K562 (cell line): ENCODE results near the gene SAP25. TPM values are rescaled to one million over a fixed set of nuclear protein-coding genes. Genes with fewer than 3 reads are reported as not detected.

Experiments
- C11orf30 ChIP-seq: fragments of 450-650 bp; IDR thresholded peaks from 2 replicates; pipeline ENCODE4 v1.6.1; 2016; ENCODE audit warnings: low read depth, mild to moderate bottlenecking
- ETV1 ChIP-seq: fragments of 450-650 bp; conservative IDR thresholded peaks from 2 replicates; pipeline ENCODE4 v1.6.1; 2016; ENCODE audit warnings: missing genetic modification characterization, control low read depth, low read depth, missing compliant biosample characterization
- GATAD2B ChIP-seq: fragments of 450-650 bp; IDR thresholded peaks from 2 replicates; pipeline ENCODE4 v1.6.1; 2017; ENCODE audit warnings: mild to moderate bottlenecking, borderline replicate concordance
- HEY1 ChIP-seq: fragments of 250-450 bp; sonication (Bioruptor Pico); IDR thresholded peaks from 2 replicates; pipeline ENCODE4 v1.5.0; 2020; ENCODE audit warnings: mild to moderate bottlenecking, moderate library complexity, borderline replicate concordance
- KLF13 ChIP-seq: fragments of 450-650 bp; IDR thresholded peaks from 2 replicates; pipeline ENCODE4 v1.6.1; 2016; ENCODE audit warnings: missing genetic modification characterization, low read depth, mild to moderate bottlenecking, missing compliant biosample characterization, moderate library complexity, borderline replicate concordance
- LCOR ChIP-seq: sonication (generic); formaldehyde crosslinking; IDR thresholded peaks from 2 replicates; pipeline ENCODE4 v1.8.0; 2022; ENCODE audit warnings: mild to moderate bottlenecking, missing genetic modification reagents
- MAFF ChIP-seq: IDR thresholded peaks from 2 replicates; pipeline ENCODE4 v1.6.1; 2012; ENCODE audit warnings: low read length, improper control_type of control experiment
- MCM5 ChIP-seq: fragments of 450-650 bp; IDR thresholded peaks from 2 replicates; pipeline ENCODE4 v1.6.1; 2016; ENCODE audit warnings: low read depth
- MXD1 ChIP-seq: fragments of 250-450 bp; sonication (Bioruptor Pico); IDR thresholded peaks from 2 replicates; pipeline ENCODE4 v1.8.0; 2021; ENCODE audit warnings: borderline replicate concordance, mild to moderate bottlenecking, moderate library complexity; ENCODE audit not compliant: poor library complexity, severe bottlenecking
- NONO ChIP-seq, 2 experiments: fragments of 200-400 bp in 1 of 2; fragments of 450-650 bp in 1 of 2; formaldehyde crosslinking in 1 of 2; IDR thresholded peaks; 2 replicates each; pipeline ENCODE4 v1.6.1; 2017; ENCODE audit warnings: low read depth in 2 of 2, mild to moderate bottlenecking in 2 of 2, moderate library complexity in 2 of 2, low read length in 1 of 2
- PHF21A ChIP-seq: fragments of 450-650 bp; IDR thresholded peaks from 2 replicates; pipeline ENCODE4 v1.6.1; 2017; ENCODE audit warnings: low read depth, borderline replicate concordance
- ZBTB40 ChIP-seq, 2 experiments: fragments of 450-650 bp in 1 of 2; sonication (generic) in 1 of 2; formaldehyde crosslinking in 1 of 2; IDR thresholded peaks; 2 replicates each; pipeline versions ENCODE4 v1.7.1 to v1.9.0; 2016 to 2022; ENCODE audit warnings: inconsistent platforms in 1 of 2, mild to moderate bottlenecking in 1 of 2, missing genetic modification reagents in 1 of 2
- ZBTB7A ChIP-seq: IDR thresholded peaks from 2 replicates; pipeline ENCODE4 v1.6.1; 2011; ENCODE audit warnings: low read depth, mild to moderate bottlenecking, low read length, moderate library complexity, borderline replicate concordance; ENCODE audit not compliant: control insufficient read depth
- ZFP30 ChIP-seq: fragments of 250-450 bp; sonication (Bioruptor Pico); IDR thresholded peaks from 2 replicates; pipeline ENCODE4 v1.8.0; 2022; ENCODE audit warnings: moderate library complexity, mild to moderate bottlenecking, inconsistent platforms, borderline replicate concordance
- polyA plus RNA-seq, 8 experiments: library from polyadenylated mRNA; depleted of rRNA in 4 of 8; stranded (reverse) in 5 of 8; unstranded in 3 of 8; fragments of >200 nt; fragmentation: Nextera tagmentation in 2 of 8; fragmentation: Illumina TruSeq in 1 of 8; extraction: Ambion mirVana in 2 of 8; extraction: Trizol in 1 of 8; gene quantifications; 2 replicates each; pipeline versions ENCODE4 v1.2.1 to v1.2.3, GENCODE V29; 2011 to 2014; ENCODE audit warnings: inconsistent platforms in 1 of 8, missing spikeins in 1 of 8
- total RNA-seq, 7 experiments: library from RNA; depleted of rRNA in 6 of 7; stranded (reverse); fragments of >200 nt in 6 of 7; fragmentation: Illumina TruSeq in 2 of 7; extraction: Trizol in 2 of 7; gene quantifications; 2 replicates each; pipeline versions ENCODE4 v1.2.1 to v1.2.3, GENCODE V29; 2011 to 2021; ENCODE audit warnings: low replicate concordance in 1 of 7
- TF ChIP-seq, protein P1 (sequence below): fragments of 250-450 bp; sonication (Bioruptor Pico); IDR thresholded peaks from 2 replicates; pipeline ENCODE4 v1.8.0; 2021; ENCODE audit warnings: moderate library complexity, mild to moderate bottlenecking, inconsistent platforms

Gene SAP25
- total and polyA plus RNA-seq, 9 of the 15 experiments (the other 6 are each of a cell fraction or from before 2014, with no cell fraction given): 0.13 to 5.3 (median 0.78) TPM; not detected in 1

- TF ChIP-seq ZBTB40 (IDR thresholded peaks at IDR 0.05) (no peak), ZBTB40 (CRISPR knock-in tag; IDR thresholded peaks at IDR 0.05) (no peak), MCM5 (no peak), MXD1 (CRISPR knock-in tag) (no peak), MAFF (no peak), LCOR (no peak), C11orf30 (no peak), ETV1 (tag) (no peak), KLF13 (tag) (no peak), PHF21A (no peak), HEY1 (CRISPR knock-in tag) (no peak), ZBTB7A (peak; percentile 95), NONO (IDR thresholded peaks at IDR 0.05; ENCODE audit: low read depth in 2 of 2, low read length in 1 of 2) (no peak), GATAD2B (no peak), ZFP30 (CRISPR knock-in tag) (no peak)
- TF ChIP-seq, protein P1, sequence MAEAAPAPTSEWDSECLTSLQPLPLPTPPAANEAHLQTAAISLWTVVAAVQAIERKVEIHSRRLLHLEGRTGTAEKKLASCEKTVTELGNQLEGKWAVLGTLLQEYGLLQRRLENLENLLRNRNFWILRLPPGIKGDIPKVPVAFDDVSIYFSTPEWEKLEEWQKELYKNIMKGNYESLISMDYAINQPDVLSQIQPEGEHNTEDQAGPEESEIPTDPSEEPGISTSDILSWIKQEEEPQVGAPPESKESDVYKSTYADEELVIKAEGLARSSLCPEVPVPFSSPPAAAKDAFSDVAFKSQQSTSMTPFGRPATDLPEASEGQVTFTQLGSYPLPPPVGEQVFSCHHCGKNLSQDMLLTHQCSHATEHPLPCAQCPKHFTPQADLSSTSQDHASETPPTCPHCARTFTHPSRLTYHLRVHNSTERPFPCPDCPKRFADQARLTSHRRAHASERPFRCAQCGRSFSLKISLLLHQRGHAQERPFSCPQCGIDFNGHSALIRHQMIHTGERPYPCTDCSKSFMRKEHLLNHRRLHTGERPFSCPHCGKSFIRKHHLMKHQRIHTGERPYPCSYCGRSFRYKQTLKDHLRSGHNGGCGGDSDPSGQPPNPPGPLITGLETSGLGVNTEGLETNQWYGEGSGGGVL (CRISPR knock-in tag): no peak
Measured at GRCh38 chr7:100612730-100613390, 39.2 kb upstream of the SAP25 start (continued).
